Fibroblast of upper back skin (primary cell): Measurements from ENCODE around the gene MAD2L1.
"Not testable (repeated sequence)": the region's sequence is repeated elsewhere in the genome, so short reads cannot be mapped to it uniquely, and the experiment has no call there.

Experiments used
- DNase-seq: peaks from one replicate; pipeline ENCODE4 v3.0.0-alpha.2; 2013

The MAD2L1 gene

DNA sequence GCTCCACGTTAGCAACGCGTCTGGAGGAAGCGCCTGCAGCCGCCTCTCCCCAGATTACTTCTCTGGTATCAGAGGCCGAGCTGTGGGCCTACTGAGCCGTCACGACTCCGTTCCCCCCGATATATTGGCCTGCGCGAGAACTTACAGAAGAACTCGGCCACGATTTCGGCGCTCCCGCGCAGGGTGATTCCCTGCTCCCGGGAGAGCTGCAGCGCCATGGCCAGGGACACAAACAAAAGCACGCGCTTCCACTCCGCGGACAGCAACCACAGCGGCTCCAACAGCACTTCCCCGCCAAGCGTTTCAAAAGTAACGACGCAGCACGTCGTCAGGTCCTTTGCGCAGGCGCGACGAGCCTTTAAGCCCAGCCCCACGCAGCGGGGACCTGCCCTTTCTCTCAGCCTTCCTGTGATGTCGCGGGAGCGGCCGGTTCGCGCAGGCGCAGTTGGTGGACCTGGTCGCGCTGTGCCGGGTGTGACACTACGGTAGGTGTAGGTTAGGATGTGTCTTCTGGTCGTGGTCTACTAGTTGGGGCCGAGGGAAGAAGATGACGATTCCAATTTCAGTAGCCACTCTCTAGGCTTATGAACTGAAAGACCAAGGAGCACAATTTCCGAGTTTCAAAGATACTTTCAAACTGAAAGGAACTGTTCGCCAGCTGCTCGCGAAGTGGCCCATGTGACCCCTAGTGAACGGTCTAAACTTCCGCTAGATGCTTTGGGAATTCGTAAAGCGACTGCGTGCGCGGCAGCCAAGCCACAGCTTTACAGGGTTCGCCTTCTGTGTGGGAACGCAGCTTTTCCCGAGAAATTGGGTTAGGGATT, at the start of gene MAD2L1:
Gene MAD2L1, minus strand, starts transcription at position 332 of the 824 bp plus-strand sequence. Its CDS starts 114 bp downstream, at position 218.
- DNase-seq = peak; percentile 99

GRCh38 chr4:120111745-120112144, 45.1 kb upstream of the MAD2L1 start:
- DNase-seq = no peak

DNA sequence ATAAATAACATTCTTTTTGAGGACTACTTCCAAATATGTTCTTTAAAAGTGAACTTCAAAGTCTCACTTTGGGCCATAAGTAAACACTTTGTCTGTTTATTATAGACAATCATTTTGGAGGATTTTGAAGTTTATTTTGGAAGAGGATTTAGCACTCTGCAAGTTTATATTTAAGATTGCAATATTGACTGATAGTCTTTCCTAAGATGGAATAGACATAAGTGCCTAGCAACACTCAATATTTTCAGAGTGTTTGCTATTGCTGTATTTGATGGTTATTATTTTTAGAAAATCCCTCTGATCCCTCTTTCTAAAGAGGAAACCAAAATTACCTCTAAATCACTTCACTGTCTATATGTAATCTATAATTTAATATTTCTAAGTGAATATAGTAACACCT, 42.8 kb upstream of the MAD2L1 start:
- no peak for DNase-seq

- no peak for DNase-seq
Observed at GRCh38 chr4:120105472-120105871, 38.8 kb upstream of the MAD2L1 start.

DNA sequence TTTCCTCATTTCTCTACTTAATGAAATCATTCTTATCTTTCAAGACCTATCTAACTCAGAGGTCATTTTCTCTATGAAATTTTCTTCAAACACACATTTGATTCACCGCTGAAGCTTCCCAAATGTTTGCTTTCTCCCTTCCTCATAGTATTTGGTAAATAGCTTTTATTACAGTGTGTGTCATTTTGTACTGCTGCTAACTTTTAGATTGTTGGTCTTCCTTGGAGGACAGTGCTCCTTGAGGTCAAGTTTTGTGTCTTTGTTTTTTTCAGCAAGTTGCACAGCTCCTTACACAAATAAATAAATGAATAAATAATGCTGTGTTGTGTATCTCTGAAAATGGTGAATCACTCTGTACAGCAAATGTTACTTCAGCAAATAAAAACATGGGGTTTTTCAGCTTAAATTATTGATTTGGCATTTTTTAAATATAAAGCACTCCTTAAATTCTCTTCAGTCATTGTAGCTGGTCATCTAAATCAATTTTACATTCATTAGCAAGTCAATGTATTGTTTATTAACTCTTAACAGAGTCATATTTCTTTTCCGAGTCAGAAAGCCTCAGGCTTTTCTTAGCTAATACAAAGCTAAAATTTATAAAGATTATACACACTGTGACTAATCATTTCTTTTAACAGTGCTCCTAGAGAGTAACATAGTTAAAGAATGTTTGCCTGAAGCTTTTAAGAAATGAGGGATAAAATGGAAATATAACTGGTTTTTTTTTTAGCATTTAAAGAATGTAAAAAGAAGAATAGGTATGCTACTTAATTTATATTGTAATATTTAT, 30.1 kb upstream of the MAD2L1 start:
- peak; percentile 11 for DNase-seq

- DNase-seq = no peak
Observed at GRCh38 chr4:120088507-120088906, 21.9 kb upstream of the MAD2L1 start.

DNA sequence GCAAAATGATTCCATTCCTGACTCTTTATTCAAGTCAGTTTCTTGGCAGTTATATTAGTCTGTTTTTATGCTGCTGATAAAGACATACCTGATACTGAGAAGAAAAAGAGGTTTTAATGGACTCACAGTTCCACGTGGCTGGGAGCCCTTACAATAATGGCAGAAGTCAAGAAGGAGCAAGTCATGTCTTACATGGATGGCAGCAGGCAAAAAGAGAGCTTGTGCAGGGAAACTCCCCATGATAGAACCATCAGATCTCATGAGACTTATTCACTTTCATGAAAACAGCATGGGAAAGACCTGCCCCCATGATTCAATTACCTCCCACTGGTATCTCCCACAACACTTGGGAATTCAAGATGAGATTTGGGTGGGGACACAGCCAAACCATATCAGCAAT, 21.4 kb upstream of the MAD2L1 start:
- not testable (repeated sequence) for DNase-seq

DNA sequence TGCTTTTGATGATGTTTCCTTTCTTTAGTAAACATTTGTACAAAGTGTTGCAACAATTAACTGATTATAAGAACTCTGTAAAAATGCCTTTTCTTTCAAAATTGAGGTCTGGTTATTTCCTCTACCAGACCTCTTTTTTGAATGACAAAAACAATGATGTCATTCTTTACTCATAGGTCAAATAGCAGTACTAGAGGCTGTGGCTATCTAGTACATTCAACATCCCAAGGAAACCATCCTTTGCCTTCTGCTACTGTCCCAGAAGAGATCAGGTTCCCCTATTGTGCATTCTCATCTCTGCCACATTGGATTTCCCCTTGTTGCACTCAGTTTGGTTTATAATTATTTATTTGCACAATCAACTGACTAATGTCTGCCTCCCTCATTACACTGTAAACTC, 19.1 kb upstream of the MAD2L1 start:
- DNase-seq = no peak

DNA sequence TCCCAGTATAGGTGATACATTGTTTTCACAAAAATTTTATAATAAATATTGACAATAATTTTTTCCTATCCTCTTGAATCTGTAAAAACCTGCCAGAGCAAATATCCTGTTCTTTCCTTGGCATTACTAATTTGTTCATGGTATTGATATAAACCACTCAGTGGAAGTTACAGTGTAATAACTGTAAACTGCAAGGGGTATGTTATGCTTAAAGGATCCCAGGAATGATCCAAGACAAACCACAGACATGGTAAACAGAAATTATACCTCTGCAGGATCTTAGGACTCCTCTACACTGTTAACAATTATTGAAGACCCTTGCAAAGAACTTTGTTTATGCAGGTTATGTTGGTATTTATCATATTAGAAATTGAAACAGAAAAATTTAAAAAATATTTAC, 17.7 kb upstream of the MAD2L1 start:
- DNase-seq = no peak

DNA sequence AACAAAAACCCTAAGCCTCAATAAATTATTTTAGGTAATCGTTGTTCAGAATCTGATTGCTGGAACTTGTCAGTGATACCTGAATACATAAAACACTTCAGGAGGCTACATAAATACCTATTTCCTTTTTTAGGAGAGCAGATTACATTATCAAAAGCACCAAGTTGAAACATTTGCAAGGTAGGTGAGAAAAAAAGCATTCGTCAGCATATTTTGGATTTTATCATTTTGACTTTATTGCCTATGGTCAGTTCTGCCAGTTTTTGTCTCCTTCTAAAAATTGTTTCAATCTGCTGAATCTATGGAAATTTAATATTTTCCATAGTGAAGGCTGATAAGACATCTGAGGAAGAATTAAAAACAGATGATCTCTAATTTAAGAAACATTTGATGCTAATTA, 16.5 kb upstream of the MAD2L1 start:
- DNase-seq = no peak

DNA sequence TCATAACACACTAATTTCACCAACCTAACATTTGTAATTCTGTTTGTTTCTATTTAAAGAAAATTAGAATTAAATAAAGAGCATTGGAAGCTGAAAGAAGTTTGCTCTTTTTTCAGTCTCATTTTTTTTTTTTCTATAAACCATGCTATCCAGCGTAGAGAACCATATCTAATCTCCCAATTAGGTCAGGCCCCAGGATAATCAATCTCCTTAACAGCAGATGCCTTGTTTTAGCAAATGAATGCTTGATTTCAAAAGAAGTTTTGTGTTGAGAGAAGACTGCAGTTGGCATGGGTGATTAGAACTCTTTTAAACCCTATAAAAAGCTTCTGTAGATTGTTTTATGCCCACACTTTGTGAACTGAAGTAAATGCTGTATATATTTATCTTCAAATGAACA, 15.6 kb upstream of the MAD2L1 start:
- DNase-seq = no peak

- no peak for DNase-seq
Observed at GRCh38 chr4:120081726-120082125, 15.1 kb upstream of the MAD2L1 start.

DNA sequence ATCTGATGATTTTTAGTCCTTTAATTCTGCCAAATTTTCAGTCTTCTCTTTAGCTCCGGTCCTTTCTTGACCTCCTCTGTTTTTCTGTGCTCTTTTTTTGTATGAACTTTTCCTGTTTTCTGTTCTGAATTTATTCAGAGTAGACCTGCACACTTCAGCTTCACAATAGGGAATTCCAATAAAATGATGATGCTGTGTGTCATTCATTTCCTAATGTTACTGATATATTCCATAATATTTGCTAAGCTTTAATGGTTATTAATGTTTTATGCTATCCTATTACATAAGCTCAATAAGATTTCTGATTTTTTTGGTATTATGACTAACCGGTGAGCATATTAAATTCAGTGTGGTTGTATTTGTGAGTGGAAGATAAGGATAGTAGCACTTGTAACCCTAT, 13.9 kb upstream of the MAD2L1 start:
- DNase-seq = no peak

DNA sequence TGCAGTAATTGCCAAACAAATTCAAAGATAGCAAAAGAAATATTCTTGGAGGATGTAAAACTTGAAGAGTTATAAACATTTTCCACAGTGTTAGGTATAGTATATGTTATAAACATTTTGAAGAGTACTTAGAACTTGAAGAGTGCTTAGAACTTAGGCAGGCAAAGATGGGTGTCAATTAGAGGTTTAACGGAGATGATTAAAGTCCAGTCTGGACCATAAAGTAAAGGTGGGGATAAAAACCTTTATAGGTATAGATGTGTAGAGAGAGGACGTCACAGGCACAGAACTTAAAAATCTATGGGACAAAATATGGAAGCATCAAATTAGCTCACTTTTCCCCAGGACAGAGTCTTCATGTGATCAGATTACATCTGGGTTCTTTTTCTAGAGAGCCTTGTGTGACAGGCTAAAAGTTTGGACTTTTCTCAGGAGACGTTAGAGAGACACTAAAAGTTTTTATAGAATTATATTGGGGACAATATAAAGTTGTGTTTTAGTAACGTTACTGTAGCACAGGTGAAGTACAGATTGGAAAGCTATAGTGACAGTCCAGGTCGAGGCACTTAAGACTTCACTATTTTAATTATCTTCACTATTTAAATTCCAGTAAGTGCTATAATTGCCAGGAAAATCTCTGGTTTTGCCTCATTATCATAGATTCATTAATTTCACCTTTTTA, 13.3 kb upstream of the MAD2L1 start:
- DNase-seq = no peak

DNA sequence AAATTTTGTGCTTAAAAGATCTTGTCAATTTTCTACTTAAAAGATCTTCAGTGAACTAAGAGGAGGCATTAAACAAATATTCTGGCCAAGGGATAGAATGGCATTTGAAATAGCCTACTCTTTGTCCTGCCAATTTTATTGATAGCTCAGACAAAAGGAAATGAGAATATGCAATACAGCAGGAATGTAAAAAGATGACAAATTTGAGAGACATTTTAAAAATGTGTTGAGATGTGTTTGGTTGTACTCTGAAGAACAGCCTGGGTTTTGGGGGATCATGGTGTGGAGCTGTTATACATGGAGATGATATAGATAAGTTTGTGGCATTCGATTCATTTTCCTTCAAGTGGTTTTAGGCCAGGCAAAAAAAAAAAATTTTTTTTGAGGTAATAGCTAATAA, 11.6 kb upstream of the MAD2L1 start:
- peak; percentile 64 for DNase-seq

GRCh38 chr4:120071192-120071795, 4.6 kb upstream of the MAD2L1 start:
- peak; percentile 75 for DNase-seq

GRCh38 chr4:120070196-120070595, 3.5 kb upstream of the MAD2L1 start:
- DNase-seq = peak; percentile 72

GRCh38 chr4:120065974-120066516, 603 bp downstream of the MAD2L1 start:
- DNase-seq = no peak

DNA sequence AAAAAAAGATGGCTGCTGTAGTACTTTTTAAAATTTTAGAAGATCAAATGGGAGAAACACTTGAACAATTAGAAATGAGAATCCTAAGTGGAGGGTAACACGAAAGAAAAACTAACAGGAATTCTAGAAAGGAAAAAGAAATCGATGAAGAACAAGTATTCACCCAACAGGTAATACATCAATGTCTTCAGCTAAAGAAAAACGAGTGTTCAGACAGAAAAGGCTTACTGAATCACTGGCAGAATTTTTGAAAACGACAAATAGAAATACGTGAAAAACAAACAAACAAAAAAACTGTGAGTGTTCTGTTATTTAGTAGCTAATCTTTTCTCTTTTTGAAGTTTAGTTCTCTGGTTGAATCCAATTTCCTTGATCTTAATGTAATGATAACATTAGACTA, 1.8 kb downstream of the MAD2L1 start:
- no peak for DNase-seq

DNA sequence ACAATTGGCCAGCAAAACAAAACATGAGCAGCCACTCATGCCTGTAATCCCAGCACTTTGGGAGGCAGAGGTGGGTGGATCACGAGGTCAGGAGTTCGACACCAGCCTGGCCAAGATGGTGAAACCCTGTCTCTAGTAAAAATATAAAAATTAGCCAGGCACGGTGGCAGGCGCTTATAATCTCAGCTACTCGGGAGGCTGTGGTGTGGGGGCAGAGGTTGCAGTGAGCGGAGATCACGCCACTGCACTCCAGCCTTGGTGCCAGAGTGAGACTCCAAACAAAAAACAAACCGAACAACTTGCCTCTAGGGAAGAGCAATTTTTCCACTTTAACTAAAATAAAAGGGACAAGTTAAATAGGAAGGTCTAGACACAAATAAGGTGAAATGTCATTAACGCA, 2.9 kb downstream of the MAD2L1 start:
- not testable (repeated sequence) for DNase-seq

GRCh38 chr4:120062663-120063195, 3.9 kb downstream of the MAD2L1 start:
- DNase-seq = no peak

DNA sequence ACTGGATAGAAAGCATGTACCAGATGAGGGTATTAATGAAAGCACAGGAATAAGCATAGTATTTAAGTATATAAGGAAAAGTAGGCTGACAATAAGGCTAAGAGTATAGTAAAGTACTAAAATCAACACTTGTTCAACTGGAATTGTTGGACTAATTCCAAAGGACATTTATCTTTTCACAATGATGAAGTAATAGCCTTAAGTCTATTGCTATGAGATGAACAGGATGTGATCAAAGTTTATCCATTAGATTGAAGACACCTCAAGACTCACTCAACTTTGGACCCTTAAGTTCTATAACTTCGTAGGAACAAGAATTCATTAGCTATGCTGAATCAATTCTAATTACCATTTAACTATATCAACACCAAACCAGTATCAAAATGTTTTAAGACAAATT, 7.6 kb downstream of the MAD2L1 start:
- no peak for DNase-seq

GRCh38 chr4:120057416-120057815, 9.2 kb downstream of the MAD2L1 start:
- DNase-seq = no peak
